NOMO-1 treated with DMSO at 0.1 percent for 48 hours (cell line): ENCODE data around the gene LTF.
"Not testable (repeated sequence)": the region's sequence is repeated elsewhere in the genome, so short reads cannot be mapped to it uniquely, and the experiment has no call there.

Source experiments
- DNase-seq: peaks from one replicate; lab custom pipeline; 2025; ENCODE audit not compliant: unreplicated experiment; lab: John Stamatoyannopoulos, UW

LTF gene

DNA sequence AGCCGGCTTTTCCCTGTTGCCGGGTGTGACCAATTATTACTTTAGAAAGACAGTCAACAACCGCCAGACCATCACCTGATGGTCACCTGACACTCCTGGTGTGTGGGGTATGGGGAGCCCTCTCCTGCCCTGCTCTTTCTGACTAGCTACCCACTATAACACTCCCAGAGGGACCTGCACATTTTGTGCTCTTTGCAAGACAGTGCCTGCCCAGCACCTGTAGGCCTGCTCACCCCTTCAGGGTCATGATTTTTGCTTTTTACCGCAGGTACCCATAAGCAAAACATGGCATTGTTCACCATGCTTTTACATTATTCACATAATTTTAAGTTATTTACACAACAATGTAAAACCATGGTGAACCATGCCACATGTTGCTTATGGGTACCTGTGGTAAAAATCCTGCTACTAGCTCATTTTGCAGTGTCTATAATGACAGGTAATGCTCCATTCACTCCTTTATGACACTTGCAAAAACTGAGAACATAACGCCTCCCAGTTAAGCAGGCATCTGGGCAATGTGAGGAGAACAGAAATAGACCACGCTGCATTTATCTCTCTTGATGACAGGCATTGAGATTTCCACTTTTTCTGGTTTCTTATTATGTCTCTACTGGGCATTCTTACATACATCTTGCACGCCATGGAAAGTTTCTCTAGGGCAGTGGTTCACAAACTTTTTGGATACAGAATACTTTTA is 47.7 kb downstream of the LTF start:
- DNase-seq: no peak

DNA sequence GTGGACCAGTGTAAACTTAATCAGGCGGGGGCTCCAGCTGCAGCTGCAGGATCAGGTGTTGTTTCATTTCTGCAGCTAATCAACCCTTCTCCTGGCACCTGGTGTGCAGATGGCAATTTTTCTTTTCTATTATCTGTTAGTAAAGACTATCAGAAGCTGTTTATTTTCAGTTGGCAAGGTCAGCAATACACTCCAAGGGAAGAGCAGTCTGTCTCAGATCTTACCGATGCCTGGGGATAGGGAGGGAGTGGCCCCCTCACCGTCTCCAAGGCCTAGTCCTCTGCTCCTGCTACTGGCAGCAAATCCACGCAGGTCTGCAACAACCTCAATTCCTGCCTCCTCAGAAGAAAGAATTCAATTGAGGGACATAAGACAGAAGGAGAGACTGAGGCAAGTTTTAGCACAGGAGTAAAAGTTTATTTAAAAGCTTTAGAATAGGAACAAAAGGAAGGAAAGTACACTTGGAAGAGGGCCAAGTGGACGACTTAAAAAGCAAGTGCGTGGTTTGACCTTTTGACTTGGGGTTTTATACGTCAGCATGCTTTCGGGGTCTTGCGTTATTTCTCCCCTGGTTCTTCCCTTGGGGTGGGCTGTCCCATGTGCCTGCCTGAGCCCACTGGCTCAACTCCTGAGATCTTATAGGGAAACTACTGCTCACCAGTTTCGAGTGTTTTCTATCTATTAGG is 48.4 kb downstream of the LTF start:
- no peak for DNase-seq

GRCh38 chr3:46414739-46415138 is 50.0 kb downstream of the LTF start:
- DNase-seq: no peak

DNA sequence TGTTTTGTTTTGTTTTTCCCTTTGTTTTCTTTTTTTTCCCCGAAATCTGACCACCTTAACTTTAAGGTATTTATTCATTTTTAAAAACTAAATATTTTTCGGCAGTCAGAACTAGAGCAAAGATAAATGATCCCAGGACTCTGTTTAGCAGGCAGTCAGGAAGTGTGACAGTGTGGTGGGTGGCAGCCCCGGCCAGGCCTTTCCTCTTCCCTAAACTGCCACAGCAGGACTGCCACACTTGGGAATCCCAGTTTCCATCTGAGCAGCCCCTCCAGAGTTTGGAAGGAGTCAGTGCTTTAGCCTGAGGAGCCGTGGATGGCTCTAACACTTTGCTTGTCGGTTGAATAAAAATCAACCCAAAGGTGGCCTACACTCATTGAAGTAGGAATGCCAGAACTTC is 50.8 kb downstream of the LTF start:
- DNase-seq: no peak

DNA sequence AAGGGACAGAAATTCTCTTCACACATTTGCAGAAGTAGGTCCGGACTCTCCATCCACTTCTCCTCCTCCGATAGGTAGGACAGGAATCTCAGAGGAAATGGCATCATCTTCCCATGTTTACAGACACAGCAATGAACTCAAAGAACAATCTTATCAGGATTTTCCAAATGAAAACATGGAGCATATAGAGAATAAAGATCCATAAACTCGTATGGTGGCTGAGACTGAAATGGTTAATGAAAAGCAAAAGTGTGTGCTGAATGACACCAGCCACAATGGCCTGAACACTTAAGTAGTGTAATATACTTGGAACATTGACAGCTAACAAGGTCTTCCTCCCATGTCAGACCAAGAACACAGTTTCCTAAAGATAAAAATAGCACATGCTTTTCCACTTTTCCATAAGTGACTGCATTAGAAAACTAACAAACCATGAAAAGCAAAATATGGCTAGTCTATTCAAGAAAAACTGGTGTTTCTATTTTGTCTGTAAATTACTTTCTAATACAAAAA is 51.9 kb downstream of the LTF start:
- no peak for DNase-seq

DNA sequence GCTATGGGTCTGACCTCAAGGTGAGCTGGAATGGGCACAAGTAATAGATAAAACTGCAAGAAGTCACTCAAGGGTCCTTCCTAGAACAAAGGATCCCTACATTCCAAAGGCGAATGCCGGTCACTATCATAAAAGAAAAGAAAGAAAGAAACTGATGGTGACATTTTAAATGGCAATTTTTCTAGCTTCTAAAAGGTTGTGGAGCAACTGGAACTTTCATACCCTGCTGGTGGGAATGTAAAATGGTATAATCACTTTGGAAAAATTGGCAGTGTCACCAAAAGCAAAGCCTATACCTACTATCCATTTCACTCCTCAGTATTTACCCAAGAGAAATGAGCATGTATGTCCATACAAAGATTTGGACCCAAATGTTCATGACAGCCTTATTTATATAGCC is 53.4 kb downstream of the LTF start:
- DNase-seq: no peak

DNA sequence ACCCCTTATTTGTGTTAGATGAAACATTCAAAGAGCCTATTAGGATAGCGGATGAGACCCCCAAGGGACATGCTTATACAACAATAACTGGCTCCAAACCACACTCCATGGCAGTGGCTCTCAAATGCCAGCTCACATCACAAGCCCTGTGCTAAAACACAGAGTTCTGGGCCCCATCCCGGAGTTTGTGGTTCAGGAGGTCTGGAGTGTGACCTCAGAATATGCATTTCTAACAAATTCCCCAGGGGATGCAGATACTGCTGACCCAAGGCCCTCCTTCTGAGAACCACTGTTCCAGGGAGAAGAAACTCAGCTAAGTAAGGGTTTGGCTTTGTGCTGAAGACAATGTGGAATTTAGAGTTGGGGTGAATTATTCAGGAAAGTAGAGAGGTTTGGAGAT is 54.0 kb downstream of the LTF start:
- no peak for DNase-seq

DNA sequence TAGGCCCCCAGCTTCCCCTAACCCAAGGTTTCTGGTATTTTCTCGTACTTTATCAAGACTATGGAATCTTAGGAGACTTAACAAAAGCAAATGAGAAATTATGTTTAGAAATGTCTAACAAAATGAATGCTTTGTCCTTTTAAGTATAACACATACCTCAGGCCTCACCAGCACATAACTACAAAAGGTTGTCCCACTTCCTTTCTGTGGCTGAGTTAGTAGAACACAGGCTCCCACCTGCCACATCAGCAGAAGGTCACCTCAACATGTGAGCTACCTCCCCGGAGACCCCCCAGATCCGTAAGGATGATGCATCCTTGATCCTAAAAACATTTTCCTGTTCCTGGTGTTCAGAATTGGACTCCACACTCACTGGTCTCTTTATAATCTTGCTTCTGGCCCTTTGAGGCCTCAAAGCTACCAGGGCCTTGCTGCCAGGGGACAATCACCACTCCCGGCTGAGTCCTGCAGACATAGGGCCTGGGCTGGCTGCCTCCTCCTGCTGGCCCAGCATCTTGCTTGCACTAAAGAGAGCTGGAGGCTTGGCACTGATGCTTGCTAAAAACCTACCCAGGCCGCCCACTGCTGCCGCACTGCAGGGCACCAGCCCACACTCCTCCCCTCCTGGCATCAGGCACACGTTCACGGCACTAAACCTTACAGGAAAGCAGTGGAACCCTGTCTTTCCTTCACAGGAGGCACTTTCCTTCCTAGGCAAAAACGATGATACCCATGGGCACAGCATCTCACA is 54.8 kb downstream of the LTF start:
- DNase-seq: no peak

DNA sequence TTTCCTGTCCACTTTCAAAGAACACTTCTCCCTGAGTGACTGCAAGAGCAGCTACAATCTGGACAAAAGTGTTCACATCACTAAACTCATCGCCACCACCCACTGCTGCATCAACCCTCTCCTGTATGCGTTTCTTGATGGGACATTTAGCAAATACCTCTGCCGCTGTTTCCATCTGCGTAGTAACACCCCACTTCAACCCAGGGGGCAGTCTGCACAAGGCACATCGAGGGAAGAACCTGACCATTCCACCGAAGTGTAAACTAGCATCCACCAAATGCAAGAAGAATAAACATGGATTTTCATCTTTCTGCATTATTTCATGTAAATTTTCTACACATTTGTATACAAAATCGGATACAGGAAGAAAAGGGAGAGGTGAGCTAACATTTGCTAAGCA is 55.9 kb downstream of the LTF start:
- no peak for DNase-seq

GRCh38 chr3:46407970-46408369 is 56.7 kb downstream of the LTF start:
- DNase-seq: no peak

DNA sequence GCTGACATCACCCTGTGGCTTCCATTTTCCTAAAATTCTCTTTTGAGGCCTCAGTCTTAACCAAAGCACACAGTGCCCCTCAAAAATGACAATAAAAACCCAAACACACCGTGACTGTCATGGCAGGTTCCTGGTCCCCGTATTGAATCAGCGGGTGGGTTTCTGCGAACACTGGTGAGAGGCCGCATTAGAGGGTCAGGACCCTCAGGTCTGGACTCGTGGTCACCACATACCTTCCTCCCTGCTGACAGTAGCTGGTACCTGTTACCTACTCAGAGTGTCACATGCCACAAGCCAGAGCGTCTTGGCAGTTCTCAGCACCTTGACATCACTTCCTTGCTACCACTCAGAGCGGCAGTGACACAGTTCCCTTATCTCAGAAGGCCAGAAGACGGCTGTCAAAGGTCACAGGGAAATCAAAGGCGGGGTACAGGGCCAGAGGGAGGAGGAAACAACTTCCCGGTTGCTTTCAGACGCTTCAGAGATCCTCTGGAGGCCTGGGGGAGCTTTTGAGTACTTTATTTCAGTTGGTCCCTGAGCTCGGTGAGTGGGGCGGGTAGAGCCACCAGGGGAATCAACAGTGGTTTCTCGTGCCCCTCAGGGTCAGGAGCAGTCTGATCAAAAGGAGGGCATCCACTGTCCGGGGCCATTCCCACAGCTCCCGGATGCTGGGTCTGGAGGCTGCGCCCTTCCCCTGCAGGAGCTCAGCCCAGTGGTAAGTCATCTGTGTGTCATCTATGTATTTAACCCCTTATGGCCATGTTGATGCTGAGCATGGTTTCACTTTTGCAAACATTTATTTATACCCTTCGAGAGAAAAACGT is 57.7 kb downstream of the LTF start, which contains the start of the genes CCR5AS and CCRL2:
TSS of gene CCR5AS (minus strand) at position 279 of the 824 bp plus-strand sequence.
TSS of gene CCRL2 (plus strand) at position 472 of the 824 bp plus-strand sequence. CDS start 821 bp downstream, outside the sequence.
- peak; percentile 61 for DNase-seq

DNA sequence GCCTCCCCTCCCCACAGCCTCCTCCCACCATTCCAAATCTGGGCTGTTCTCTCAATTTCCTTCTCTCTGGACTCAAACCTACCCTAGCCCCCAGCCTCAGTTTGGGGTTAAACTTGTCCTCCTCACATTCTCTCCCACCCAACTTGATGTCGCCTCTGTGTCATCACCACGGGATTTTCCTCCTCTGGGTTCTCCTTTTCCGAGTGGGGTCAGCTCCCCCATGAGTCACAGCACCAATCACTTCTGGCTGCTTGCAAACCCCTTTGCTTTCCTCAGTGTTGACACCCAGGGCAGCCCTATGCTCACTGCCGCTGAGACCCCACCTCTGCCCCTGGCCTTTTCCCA is 58.3 kb downstream of the LTF start:
- no peak for DNase-seq

DNA sequence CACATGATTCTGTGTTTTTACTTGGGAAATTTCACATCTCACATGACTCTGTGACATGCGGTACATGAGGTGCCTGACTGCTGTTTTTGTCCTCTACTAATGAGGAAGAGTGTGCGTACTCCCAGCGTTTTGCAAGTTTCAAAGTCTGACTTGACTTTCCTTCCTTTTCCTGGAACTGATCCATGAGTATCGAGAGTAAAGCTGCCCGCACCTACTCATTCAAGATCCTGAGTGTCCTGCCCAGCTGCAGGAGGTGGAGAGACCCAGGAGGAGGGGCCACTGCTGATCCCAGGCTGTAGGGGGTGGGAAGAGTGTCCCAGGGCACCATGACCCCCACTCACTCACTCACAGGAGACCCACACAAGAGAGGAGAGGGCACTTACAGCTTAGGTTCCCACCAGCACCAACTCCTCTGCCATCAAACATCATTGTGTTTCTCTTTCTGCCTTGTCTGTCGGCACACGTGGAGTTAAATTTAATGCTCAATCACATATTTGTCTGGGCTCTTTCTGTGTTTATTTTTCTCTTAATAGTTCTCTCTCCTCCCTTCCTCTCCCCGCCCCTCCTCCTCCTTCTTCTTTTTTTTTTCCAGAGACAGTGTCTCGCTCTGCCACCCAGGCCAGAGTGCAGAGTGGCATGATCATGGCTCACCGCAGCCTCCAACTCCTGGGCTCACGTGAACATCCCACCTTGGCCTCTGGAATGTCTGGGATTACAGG is 59.2 kb downstream of the LTF start:
- no peak for DNase-seq

DNA sequence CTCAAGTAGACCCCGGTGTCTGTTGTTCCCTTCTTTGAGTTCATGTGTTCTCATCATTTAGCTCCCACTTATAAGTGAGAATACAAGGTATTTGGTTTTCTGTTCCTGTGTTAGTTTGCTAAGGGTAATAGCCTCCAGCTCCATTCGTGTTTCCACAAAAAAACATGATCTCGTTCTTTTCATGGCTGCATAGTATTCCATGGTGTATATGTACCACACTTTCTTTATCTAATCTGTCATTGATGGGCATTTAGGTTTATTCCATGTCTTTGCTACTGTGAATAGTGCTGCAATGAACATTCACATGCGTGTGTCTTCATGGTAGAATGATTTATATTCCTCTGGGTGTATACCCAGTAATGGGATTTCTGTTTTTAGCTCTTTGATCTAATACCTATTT is 61.8 kb downstream of the LTF start:
- DNase-seq: not testable (repeated sequence)

GRCh38 chr3:46401579-46401978 is 63.1 kb downstream of the LTF start:
- DNase-seq: no peak

DNA sequence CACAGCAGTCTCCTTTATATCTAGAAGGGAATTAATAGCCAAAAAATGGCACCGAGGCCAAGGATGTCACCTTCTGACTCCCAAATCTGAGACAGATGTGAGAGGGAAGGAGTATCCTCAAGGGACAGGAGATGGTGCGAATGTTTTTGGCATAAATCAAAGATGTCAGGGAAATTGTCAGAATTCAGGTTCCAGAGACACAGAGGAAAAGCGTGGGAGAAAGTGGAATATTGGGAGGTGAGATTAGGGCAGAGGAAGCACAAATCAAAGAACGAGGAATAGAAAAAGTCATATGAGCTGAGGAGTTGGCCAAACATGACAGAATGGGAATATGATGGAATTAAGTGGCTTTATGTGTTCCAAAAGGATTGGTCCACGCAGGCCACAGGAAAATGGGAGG is 63.9 kb downstream of the LTF start:
- DNase-seq: no peak

GRCh38 chr3:46400000-46400734 is 64.5 kb downstream of the LTF start:
- DNase-seq: no peak

GRCh38 chr3:46399557-46399956 is 65.1 kb downstream of the LTF start:
- DNase-seq: no peak

DNA sequence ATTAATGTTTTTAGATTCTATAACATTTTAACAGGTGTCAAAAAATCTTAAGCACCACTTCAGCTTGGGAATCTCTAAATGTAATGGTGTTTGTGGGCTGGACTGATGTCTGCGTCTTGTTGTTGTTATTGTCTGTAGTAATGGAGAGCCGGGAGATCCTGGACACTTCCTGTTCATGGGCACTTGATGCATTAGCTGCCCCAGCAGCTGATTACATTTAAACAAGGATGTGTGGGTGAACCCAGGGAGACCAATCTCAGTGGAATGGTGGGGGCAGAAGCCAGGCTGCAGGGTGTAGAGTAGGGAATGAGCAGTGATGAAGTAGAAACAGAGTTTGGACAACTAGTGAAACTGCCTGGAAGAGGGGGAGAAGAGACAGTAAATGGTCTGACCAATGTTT is 65.6 kb downstream of the LTF start:
- DNase-seq: no peak
